GM21515 (cell line): ENCODE measurements around the gene NXN.

Experiments
- ATAC-seq: cut with Tn5 transposase; IDR thresholded peaks from one replicate; pipeline ENCODE4 v1.9.1; 2021; ENCODE audit not compliant: unreplicated experiment

Gene NXN

DNA sequence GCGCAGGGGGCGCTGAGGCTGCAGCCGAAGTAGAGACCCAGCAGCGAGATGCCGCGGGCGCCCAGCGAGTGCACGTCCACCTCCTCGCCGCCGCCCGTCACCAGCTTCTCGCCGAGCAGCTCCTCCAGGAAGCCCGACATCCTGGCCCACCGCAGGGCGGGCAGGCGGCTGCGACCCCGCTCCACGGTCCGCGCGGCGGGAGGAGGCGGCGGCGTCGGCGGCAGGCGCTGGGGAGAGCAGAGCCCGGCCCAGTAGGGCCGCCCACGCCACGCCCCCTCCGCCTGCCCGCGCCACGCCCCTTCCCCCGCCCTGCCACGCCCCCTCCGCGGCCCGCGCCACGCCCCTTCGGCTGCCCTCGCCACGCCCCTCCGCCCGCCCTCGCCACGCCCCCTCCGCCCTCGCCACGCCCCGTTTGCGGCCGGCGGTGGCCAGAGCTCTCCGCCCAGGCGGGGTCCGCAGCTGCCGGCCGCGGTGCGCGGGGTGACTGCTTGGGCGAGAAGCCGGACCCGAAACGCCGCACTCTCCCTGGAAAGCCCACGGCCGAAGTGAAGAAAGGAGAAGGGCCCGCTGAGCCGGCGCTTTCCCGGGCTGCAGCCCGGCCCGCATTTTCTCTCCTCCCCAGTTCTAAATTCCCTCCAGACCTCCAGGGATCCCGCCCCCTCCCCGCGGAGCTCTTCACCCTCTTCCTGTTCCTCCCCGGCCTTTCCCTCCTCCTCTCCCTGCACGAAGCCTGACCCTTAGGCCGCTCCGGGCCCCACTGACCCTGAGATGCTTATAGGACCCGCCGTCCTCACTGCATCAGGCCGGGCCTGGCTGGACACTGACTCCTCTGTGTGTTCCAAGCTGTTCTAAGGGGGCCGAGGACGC, at the start of gene NXN:
Gene NXN (minus strand): TSS at position 238 of the 867 bp plus-strand sequence.
- ATAC-seq = peak; percentile 60

DNA sequence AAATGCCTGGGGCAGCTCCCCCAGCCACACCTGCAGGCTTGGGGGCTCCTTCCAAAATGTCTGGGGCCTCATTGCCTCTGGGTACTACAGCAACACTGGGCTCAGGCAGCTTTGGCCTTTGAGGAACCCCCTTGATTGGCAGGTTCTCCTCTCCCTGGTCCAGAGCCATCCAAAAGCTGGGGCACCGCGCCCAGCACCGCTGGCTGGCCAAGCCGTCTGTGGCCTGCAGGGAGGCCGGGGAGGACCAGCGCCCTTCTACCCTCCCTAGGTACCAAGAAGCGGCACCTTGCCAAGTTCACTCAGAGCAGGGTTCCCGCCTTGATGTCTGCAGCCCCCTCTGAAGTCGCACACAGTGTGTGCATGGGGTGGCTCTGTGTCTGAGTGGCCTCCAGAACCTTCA, 47.5 kb upstream of the NXN start:
- ATAC-seq = no peak

DNA sequence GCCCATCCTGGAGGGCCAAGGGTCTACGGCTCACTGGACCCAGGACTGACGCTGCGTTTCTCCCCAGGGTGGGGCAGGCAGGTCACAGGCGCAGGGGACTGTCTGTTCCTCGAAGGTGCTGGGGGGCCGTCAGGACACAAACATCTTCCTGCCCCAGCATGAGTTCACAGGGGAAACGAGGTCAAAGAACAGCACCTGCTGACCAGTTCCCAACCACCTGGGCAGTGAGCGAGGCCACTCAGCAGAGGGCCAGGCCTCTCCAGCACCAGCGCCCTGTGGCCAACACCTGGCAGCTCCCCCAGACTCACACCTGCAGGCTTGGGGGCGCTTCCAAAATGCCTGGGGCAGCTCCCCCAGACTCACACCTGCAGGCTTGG, 47.0 kb upstream of the NXN start:
- no peak for ATAC-seq

DNA sequence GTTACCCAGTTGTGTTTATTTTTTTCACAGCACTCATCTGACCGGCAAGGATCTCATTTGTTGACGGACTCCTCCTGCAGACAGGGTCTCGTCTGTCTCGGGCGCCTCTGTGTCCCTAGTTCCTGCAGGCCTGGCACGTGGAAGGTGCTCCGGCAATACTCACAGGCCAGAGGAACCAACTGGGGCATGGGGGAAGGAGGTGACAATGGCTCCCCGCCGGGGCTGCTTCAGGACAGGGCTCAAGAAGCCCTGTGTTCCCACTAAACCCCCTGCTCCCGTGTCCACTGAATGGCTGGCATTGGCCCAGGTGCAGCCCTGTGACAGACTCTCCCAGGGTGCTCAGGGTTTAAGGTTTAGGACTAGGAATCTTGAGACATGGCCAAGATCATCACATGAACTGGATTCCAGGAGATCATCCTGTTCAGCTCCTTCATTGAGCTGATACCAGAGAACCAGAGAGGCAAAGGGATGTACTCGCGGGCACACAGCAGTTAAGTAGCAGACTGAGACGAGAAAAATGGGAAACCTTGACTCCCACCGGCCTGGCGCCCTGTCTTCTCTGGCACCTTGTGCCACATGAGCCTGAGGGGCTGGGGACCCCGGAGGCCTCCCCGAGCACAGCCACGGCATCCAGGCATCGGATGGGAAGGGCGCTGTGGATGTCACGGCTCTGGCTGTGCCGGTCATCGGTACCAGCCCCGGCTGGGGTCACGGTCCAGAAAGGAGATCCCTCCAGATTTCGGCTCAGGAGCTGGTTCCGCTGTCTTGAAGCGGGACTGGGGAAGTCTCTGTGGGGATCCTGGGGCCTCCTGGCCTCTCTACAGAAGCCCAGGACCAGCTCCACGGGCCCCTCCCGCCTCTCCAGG, 46.4 kb upstream of the NXN start:
- ATAC-seq = no peak

DNA sequence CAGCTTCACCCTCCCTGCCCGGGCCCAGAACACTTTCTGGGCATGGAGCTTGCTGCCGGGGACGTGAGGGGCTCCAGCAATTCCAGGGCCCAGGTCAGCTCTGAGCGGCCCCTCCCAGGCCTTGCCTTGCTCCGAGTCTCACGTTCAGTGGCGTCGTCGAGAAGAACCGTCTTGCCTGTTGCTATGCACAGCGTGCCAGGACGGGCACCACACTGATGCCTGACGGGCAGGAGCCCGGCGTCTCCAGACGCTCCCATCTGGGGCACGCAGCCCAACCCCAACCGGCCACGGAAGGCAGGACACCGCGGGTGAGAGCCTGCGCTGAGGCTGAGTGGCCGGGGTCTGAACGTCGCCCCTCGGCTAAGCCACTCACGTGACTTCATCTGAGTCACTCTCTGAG, 44.5 kb upstream of the NXN start:
- ATAC-seq = no peak

DNA sequence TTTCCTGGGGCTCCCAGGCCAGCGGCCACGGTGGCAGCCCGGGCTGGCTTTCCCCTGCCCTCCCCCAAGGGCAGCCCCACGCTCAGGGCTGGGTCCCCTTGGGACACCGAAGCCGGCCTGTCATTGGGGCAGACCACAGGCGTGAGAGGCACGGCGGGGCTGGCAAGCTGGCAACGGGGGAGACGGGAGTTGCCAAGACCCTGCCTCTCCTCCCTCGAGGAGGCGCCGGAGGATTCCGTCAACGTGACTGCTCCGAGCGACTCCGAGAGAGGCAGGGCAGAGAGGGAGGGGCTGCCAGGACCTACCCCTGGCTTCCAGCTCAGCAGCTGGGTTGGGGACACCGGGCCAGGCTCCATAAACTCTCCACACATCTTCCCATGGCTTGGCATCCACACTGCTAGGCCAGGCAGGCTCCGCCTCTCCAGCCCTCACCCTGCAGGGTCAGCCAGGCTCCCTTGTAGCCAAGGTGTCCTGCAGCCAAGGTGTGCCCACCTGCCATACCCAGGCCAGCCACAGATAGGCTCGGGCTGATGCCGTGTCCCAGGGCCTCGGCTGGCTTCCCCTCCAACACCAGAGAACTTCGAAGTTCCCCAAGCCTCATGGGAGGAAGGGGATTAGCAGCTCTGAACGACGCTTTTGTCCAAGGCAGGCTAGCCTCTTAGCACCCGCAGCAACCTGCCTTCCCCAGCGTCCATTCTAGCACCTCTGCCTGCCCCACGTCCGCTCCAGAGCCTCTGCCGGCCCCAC, 42.9 kb upstream of the NXN start:
- ATAC-seq = no peak

DNA sequence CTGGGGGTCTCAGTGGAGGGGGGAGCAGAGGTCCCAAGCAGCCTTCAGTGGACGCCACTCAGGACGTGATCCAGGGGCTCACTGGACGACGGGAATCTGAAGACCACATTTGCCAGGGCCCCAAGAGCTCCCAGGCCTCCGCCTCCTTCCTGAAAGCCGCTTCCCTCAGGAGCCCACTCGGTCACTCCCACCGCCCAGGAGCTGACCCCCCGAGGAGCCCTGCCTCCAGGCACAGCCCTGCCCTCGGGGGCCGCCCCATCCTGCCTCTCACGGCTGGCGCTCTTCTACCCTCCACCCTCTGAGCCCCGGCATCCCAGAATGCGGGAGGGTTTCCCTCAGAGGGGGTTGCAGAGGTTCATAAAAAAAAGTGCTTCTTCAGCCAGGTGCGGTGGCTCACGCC, 41.6 kb upstream of the NXN start:
- ATAC-seq = no peak

DNA sequence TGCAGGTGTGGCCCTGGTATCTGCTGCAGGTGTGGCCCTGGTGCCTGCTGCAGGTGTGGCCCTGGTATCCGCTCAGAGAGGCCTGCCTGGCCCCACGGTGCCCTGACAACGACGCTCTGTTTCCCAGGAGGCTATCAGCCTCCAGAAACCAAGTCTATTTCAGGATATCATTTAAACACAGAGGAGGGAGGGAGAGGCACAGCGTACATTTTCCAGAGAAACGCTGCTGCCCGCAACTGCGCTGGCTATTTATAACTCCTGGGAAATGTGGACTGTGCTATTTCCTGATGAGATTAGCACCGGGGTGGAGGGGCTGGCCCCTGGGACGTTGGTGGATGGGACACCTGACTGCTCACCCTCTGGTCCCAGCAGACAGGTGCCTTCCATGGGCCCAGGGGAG, 39.9 kb upstream of the NXN start:
- ATAC-seq = no peak

DNA sequence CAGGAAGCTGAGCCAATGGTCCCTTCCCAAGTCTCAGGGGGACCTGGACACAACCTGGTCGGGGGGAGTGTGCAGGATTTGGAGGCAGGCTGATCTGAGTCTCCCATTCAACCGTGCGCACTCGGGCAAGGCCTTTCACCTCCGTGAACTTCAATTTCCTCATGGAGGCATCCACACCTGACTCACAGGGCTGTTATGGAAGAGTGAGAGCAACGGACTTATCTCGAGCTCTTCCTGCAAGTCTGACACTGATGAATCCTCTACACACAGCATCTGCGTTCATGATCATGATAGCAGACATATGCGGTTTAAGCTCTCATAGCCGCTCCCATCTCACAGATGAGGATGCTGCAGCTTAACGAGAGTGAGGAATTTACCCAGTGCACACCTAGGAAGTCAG, 39.0 kb upstream of the NXN start:
- ATAC-seq = no peak

DNA sequence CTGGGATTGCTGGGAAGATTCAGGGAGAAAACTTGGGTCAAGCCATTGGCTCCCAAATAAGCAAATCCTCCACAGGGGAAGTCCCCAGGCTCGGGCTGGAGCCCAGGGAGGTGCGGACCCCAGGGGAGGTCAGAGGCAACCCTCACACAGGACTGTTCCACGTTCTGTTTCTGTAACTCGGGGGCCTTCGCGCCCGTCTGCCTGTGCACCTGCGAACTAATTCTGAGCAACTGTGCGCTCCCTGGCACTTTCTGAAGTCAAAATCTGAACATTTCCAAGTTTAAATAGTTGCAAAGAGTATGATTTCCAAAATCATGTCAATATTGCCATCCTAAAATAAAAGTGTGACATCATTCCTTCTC, 34.1 kb upstream of the NXN start:
- no peak for ATAC-seq

DNA sequence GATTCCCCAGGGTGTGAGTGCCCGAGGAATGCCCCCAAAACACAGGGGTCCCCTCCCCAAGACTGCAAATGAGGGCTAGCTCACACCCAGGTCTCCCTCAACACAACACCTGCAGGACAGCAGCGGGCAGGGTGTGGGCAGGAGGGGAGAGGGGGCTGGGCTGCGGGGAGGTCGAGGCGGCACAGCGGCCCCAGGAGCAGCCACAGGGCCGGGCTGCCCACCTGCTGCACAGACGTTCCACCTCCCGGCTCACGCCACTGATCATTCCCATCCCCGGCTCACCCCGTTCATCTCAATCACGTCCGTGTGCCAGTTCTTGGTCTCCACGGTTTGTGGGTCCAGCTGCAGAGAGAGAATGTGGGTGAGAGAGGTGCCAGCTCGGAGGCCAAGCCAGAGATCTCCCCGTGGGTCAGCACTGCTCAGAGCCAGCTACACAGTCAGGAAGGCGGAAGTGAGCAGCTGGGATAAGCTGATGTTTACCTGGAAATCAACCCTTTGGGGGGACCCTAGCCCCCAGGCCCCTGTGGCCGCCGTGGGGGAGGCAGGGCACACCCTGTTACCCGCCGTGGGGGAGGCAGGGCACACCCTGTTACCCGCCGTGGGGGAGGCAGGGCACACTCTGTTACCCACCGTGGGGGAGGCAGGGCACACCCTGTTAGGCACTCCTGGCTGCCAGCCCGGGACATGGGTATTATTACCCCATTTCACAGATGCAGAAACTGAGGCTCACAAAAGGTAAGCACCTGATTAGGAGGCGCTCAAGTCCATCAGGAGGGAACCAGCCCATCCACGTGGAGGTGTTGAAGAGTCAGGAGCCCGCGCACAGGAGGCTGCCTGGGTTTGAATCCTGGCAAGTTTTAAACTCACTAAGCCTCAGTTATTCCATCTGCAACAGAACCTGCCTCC, 33.5 kb upstream of the NXN start:
- ATAC-seq = no peak

DNA sequence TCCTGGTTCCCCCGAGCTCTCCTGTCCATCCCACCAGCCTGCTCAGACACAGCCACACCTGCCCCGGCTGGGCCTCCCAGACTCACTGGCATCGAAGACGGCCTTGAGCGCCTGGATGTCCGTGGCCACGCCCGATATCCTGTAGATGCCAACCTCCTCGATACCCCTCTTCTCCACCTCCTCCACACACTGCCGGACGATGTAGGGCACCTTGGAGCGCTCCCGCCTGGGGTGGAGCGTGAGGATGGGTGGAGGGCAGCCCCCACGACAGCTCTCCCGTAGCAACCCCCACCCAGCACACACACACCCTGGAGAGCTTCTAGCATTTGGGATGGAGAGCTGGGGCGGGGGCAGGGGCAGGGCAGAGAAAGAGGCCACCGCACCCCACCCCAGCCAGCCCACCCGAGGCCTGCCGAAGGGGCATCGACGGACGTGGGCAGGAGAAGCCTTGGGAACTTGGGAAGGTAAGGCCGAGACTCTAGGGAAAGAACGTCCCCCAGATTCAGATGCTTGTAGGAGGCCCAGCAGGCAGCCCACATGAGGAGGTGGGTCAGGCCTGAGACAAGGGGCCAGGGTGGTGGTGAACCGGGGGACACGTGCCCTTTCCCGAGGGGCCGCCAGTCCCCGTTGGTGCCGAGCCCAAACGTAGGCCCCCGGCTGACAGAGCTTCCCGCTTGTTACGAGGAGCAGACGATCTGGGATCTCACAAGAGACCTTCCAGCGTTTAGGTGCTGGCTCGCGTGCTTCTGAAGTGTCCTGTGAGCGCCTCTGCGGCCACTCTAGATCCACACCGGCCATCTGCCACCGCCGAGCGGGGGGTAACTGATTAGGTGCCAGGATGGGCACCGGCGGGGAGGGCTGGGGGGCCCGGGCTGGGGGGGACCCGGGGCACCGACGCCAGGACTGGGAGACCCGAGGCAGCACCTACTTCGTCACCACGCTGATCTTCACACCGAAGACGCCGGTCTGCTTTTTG, 32.5 kb upstream of the NXN start:
- no peak for ATAC-seq

DNA sequence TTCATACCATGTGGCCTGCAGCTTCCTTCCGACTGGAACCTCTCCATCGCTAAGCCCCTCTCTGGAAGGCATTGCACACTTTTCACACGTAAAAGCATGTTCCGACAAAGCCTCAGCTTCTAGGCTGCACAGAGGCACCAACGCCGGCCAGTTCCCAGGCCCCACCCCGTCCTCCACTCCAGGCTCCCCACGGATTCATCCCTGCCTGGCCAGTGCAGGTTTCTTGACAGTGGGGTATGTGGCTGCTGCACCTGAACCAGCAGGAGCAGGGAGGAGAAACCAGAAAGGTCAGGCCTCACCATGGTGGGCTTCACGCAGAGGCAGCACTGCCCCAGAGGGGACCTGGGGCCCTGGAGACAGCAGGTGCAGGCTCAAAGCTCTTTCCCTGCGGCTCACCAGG, 31.6 kb upstream of the NXN start:
- no peak for ATAC-seq

DNA sequence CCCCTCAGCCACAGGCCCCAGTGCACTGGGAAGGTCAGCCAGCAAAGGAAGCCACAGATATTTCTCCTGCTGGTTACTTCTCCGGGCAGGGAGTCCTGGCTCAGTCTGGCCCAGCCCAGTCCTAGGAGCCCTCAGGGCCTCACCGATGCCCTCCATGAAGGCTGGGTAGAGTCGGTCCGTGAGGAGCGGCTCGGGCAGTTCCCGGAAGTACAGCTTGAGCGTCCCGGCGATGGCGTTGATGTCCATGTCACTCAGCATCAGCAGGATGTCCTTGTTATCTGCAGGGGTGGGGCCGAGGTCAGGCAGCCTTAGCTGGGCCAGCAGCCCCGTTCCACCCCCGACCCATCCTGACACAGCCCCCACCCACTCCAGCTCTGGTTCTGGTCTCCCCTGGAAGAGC, 31.0 kb upstream of the NXN start:
- ATAC-seq = no peak

DNA sequence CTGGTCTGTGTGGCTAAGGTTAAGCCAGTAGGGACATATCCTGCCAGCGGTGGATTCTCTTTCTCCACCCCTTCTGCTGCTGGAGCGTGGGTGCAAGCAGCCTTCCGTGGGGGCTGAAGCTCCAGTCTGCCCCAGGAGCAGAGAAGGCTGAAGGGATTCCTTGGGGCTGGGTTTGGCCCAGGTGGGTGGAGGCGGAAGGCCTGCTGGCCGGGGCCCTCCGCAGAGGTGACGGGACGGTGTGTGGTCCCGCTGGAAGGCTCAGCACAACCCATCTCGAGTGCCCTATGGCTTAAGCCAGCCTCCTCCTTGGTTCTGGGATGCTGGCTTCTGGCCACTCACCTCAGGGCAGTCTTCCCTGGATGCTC, 30.5 kb upstream of the NXN start:
- no peak for ATAC-seq

DNA sequence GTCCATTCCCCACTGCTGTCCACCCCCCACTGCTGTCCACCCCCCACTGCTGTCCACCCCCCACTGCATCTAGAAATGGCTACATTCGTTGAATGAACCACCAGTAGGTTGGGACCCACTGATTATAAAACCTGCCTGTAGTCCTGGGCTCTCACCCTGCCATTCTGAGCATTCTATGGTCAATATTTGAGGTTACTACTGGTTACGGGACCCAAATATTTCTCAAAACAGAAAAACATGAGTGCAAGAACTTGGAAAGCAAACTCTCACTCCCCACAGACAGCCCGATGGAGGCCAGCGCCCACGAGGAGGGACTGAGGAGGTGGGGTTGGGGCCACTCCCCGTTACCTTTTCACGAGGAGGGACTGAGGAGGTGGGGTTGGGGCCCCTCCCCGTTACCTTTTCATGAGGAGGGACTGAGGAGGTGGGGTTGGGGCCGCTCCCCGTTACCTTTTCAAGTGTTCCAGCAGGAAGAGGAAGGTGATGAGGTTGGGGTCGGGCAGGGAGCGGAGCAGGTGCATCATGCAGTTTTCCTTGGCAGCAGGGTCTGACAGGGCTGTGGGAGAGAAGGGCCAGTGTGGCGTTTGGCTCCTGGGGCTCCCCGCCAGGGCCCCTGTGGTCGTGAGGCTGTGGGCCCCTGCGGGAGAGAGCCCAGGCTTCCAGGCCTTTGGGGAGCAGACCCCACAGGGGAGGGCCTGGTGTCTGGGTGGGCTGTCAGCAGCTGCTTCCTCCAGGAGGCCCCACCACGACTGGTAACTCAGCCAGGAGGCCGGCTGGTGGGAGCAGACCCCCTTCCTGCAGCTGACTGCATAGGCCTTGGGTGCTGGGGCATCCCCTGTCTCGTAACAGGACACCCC, 29.9 kb upstream of the NXN start:
- ATAC-seq = no peak

DNA sequence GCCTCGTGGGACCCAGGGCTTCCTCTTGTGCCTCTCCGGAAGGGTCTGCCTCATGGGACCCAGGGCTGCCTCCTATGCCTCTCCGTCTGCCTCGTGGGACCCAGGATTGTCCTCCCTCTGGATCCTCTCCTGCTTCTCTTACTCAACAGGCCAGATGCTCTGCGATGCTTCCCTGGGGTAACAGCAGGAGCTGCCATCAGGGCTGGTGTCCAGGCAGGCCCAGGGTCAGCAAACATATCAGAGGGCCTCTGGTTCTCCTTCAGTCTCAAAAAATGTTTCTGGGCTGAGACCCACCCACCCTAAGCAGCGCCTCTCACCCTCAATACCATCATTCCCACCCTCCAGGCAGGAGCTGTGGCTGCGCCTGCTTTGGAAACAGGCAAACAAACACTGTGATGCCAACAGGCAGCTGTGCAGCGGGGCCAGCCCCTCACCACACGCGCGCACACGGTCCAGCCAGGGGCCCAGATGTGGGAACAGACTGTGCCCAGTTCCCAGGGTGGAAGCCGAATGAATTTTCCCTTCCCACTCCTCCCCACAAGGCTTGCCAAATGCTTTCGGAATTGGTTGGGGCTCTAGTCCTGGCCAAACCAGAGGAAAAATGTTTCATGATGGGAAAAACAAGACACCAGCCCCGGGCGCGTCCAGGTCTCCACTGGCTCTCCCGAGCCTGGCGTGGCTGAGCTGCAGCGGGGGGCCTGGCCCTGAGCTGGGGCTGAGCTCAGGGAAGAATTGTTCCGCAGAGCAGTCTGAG, 28.6 kb upstream of the NXN start:
- ATAC-seq = no peak
